Retinal pigment epithelial cell (primary cell): Measurements from ENCODE around the gene SOCS7.

ENCODE experiments used
- DNase-seq: peaks from one replicate; pipeline ENCODE4 v3.0.0-alpha.2; 2010; ENCODE audit warnings: low read depth
- H3K4me3 ChIP-seq: 2 replicates; pipeline ENCODE4 v1.5.1; 2011; ENCODE audit warnings: mild to moderate bottlenecking, low read length, control low read depth, moderate library complexity
- CTCF ChIP-seq: conservative IDR thresholded peaks from 2 replicates; pipeline ENCODE4 v1.5.1; 2011; ENCODE audit warnings: low read depth, low read length, control low read depth, inconsistent platforms

Gene SOCS7

GRCh38 chr17:38420518-38420917 lies 68.9 kb downstream of the SOCS7 start:
- no peak overlapping the region for H3K4me3 ChIP-seq
- no peak for TF ChIP-seq CTCF
- no peak for DNase-seq

DNA sequence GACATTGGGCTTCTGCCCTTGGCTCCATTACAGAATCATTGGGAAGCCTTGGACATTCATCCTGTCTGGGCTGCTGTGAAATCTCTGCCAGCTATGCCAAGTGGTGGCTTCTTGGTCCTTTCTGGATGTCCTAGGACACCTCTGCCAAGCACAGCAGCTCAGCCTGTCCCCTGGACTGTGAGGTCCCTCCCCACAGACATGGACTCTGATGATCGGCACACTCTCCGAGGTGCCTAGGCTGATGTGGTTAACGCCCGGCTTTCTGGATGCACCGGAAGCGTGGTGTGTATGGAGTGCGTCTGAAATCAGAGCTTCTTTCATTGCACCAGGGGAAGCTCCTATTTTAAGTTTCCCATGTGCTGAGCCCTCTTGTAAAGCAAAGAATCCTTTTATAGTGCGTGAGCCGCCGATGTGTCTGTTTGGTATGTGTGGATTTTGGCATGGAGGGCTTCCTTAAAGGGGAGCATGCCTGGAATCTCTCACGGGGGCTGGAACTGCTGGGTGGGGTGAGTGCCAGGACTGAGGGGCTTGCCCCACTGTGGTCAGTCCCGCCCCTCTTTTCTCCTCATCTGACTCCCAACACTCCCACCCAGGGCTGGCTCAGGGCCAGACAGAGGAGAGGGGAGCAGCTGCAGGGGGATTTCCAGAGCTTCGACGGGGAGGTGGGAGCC lies 69.7 kb downstream of the SOCS7 start:
- TF ChIP-seq CTCF: no peak
- DNase-seq: no peak
- no peak overlapping the region for H3K4me3 ChIP-seq

DNA sequence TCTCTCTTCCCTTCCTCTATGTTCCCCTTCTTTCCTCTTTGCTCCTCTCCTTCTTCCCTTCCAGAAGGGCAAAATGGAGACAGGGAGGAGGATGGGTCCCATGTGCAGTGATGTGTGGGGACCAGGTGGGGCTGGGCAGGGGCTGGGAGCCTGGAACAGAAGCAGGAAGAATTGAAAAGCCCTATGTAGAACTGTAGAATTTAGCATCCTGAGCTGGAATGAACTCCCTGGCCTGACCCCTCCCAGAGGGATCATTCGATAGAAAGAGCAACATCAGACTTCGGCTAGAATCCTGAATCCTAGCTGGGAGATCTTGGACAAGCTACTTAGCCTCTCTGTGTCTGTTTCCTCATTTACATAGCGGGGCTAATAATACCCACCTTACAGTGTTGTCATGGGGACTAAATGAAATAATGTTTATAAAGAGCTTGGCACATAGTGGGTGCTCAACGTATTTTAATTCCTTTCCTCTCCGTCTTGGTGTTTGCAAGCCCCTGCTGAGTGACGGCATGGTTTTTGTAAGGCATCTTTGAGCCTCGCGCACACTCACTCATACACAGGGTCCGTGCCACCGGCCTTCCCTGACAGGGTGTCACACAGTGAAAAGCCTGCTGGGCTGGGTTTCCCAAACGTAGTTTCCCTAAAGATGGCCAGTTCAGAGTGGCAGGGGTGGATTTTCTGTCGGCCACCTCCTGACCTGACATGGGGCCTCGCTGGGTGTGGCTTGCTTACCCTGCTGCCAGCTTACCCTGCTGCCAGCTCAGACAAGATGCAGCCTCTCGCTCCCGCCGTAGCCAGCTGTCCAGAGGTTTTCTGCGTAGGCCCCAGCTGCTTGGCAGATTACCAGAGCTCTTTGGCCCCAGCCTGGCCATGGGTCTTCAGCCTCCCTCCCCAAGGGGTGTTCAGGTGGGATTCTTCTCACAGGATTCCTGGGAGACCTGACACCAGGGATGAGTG lies 70.5 kb downstream of the SOCS7 start:
- no peak for DNase-seq
- H3K4me3 ChIP-seq: no peak overlapping the region
- TF ChIP-seq CTCF: no peak

DNA sequence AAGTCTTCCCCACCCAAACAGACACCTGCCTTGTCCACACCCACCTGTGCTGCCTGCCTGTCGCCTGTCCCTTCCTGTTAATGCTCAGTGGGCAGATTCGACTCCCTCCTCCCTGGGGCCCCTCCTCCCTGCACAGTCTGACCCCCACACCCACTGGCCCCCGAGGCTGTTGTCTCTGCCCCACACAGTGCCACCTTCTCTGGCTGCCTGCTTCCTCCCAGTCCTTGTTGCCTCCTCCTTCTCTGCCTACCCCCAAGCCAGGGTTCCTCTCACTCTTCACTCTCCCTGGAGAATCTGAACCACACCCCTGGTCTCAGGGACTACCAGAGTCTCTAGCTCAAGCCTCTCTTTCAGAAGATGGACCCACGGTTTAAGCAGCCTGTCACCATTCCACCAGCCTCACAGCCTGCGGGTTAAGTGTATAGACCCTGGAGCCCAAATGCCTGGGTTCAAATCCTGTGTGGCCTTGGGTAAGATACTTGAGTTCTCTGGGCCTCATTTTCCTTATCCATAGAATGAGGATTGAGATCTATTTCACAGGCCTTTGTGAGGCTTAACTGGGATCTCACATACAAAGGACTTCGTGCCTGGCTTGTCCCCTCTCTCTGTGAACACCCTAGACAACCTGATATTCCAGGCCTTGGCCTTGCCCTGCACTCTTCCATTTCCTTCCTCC lies 72.8 kb downstream of the SOCS7 start:
- no peak for TF ChIP-seq CTCF
- DNase-seq: no peak
- H3K4me3 ChIP-seq: no peak overlapping the region

- no peak for TF ChIP-seq CTCF
- H3K4me3 ChIP-seq: no peak overlapping the region
- no peak for DNase-seq
Measured at GRCh38 chr17:38425031-38425430, 73.4 kb downstream of the SOCS7 start.

- TF ChIP-seq CTCF: no peak
- DNase-seq: no peak
- H3K4me3 ChIP-seq: no peak overlapping the region
Measured at GRCh38 chr17:38425744-38426143, 74.1 kb downstream of the SOCS7 start.
